ENCODE measurements around the gene CEP128.

Gene CEP128

GRCh38 chr14:80586131-80586530 is 355.4 kb downstream of the CEP128 start:
- TF ChIP-seq CTCF (IDR thresholded peaks at IDR 0.05; ENCODE audit: control insufficient read depth, insufficient read depth, low read depth, low read length, missing control alignments) = no peak

GRCh38 chr14:80585506-80585835 is 356.1 kb downstream of the CEP128 start:
- no peak for TF ChIP-seq CTCF (IDR thresholded peaks at IDR 0.05; ENCODE audit: control insufficient read depth, insufficient read depth, low read depth, low read length, missing control alignments)
- no peak for DNase-seq (ENCODE audit: low read depth)

More at GRCh38 chr14:80586131-80586530, 355.4 kb downstream of the CEP128 start:
- no peak overlapping the region for H3K4me3 ChIP-seq (ENCODE audit: control insufficient read depth, low read depth, low read length)
- no peak for DNase-seq (ENCODE audit: low read depth)

GRCh38 chr14:80584744-80585505 is 356.6 kb downstream of the CEP128 start:
- DNase-seq (ENCODE audit: low read depth) = no peak
- TF ChIP-seq CTCF (IDR thresholded peaks at IDR 0.05; ENCODE audit: control insufficient read depth, insufficient read depth, low read depth, low read length, missing control alignments) = no peak
- H3K4me3 ChIP-seq (ENCODE audit: control insufficient read depth, low read depth, low read length) = no peak overlapping the region

More at GRCh38 chr14:80585506-80585835, 356.1 kb downstream of the CEP128 start:
- no peak overlapping the region for H3K4me3 ChIP-seq (ENCODE audit: control insufficient read depth, low read depth, low read length)

GRCh38 chr14:80577599-80577998 is 363.9 kb downstream of the CEP128 start:
- TF ChIP-seq CTCF (IDR thresholded peaks at IDR 0.05; ENCODE audit: control insufficient read depth, insufficient read depth, low read depth, low read length, missing control alignments) = no peak
- no peak overlapping the region for H3K4me3 ChIP-seq (ENCODE audit: control insufficient read depth, low read depth, low read length)
- DNase-seq (ENCODE audit: low read depth) = no peak

- H3K4me3 ChIP-seq (ENCODE audit: control insufficient read depth, low read depth, low read length) = no peak overlapping the region
- DNase-seq (ENCODE audit: low read depth) = no peak
- no peak for TF ChIP-seq CTCF (IDR thresholded peaks at IDR 0.05; ENCODE audit: control insufficient read depth, insufficient read depth, low read depth, low read length, missing control alignments)
These were observed 365.1 kb downstream of the CEP128 start for GRCh38 chr14:80576401-80576800.

GRCh38 chr14:80575763-80576162 is 365.8 kb downstream of the CEP128 start:
- no peak overlapping the region for H3K4me3 ChIP-seq (ENCODE audit: control insufficient read depth, low read depth, low read length)
- no peak for DNase-seq (ENCODE audit: low read depth)
- TF ChIP-seq CTCF (IDR thresholded peaks at IDR 0.05; ENCODE audit: control insufficient read depth, insufficient read depth, low read depth, low read length, missing control alignments) = no peak
